Measurements from ENCODE around the gene B4GALT7. TPM values are rescaled to one million over a fixed set of nuclear protein-coding genes. Genes with fewer than 3 reads are reported as not detected.

Gene B4GALT7
- total RNA-seq, 2 experiments from 2014 or later: 24.9 to 38.5 TPM

- ChIA-PET CTCF (ENCODE audit: unreplicated experiment) (interaction anchor here (0.6 to 1.0 kb wide), 2 partner anchors 51 to 244 kb away, joined by 3 to 4 read pairs; no protein-coding TSS in a partner anchor), POLR2A (no interaction called here)
These were observed 46.1 kb upstream of the B4GALT7 start for GRCh38 chr5:177553671-177554429.

GRCh38 chr5:177554474-177555111, 45.3 kb upstream of the B4GALT7 start, which contains the start of gene FAM193B:
Gene FAM193B (minus strand): TSS chr5:177554563. CDS start chr5:177554458, 105 bp downstream.
- intact Hi-C loops (cut with micrococcal nuclease; ENCODE audit: unreplicated experiment): loop anchor here (2.0 kb wide), 2 partner anchors 46 kb away; partner anchors contain the start of genes B4GALT7 and DOK3
- no peaks in the 10 kb centered on the region for H4K20me1 ChIP-seq (ENCODE audit: insufficient read depth, low read length)
- peaks cover 33% of the 10 kb centered on the region for H3K36me3 ChIP-seq (ENCODE audit: insufficient read depth, low read length)
- TF ChIP-seq CTCF (conservative IDR thresholded peaks at IDR 0.05; ENCODE audit: low read length): peak; percentile 48
- TF ChIP-seq EZH2phosphoT487 (IDR thresholded peaks at IDR 0.05; ENCODE audit: borderline replicate concordance, low read depth, low read length): no peak
- peak within 1 kb of the TSS; percentile 25 for H3K27ac ChIP-seq (ENCODE audit: low read depth, low read length, poor library complexity, severe bottlenecking)
- no peaks in the 10 kb centered on the region for H3K9me2 ChIP-seq (ENCODE audit: insufficient read depth, low read length)
- no peaks in the 10 kb centered on the region for H3K9me3 ChIP-seq (ENCODE audit: low read length)
- POLR2A ChIA-PET: interaction anchor here (0.9 kb wide), 1 partner anchor 39 kb away, joined by 3 read pairs; no protein-coding TSS in a partner anchor
- peak within 1 kb of the TSS; percentile 99 for H2AFZ ChIP-seq (ENCODE audit: low read length)
- BruUV-seq (replicated peaks): no TSS peak
- peak within 1 kb of the TSS; percentile 82 for H3K4me2 ChIP-seq (ENCODE audit: low read length)
- peaks cover 15% of the 10 kb centered on the region for H3K4me1 ChIP-seq (ENCODE audit: insufficient read depth, low read length, poor library complexity, severe bottlenecking)
- CTCF ChIA-PET (ENCODE audit: unreplicated experiment): no interaction called here
- peaks cover 24% of the 10 kb centered on the region for H3K79me2 ChIP-seq (ENCODE audit: insufficient read depth, low read depth, low read length)
- peak within 1 kb of the TSS; percentile 92 for H3K4me3 ChIP-seq (ENCODE audit: low read depth, low read length, poor library complexity, severe bottlenecking)
- peak; percentile 92 for DNase-seq (ENCODE audit: low spot score)

More at GRCh38 chr5:177553671-177554429, 46.1 kb upstream of the B4GALT7 start:
- H4K20me1 ChIP-seq (ENCODE audit: insufficient read depth, low read length): no peaks in the 10 kb centered on the region
- H3K4me3 ChIP-seq (ENCODE audit: low read depth, low read length, poor library complexity, severe bottlenecking): peak overlapping the region; percentile 92
- peak; percentile 37 for DNase-seq (ENCODE audit: low spot score)
- no peak for TF ChIP-seq CTCF (conservative IDR thresholded peaks at IDR 0.05; ENCODE audit: low read length)
- no peak for TF ChIP-seq EZH2phosphoT487 (IDR thresholded peaks at IDR 0.05; ENCODE audit: borderline replicate concordance, low read depth, low read length)
- peak overlapping the region; percentile 82 for H3K4me2 ChIP-seq (ENCODE audit: low read length)
- H3K9me2 ChIP-seq (ENCODE audit: insufficient read depth, low read length): no peaks in the 10 kb centered on the region
- H3K27ac ChIP-seq (ENCODE audit: low read depth, low read length, poor library complexity, severe bottlenecking): peak overlapping the region; percentile 25
- H3K36me3 ChIP-seq (ENCODE audit: insufficient read depth, low read length): peaks cover 35% of the 10 kb centered on the region
- BruUV-seq (replicated peaks): no TSS peak
- peaks cover 15% of the 10 kb centered on the region for H3K4me1 ChIP-seq (ENCODE audit: insufficient read depth, low read length, poor library complexity, severe bottlenecking)
- no peaks in the 10 kb centered on the region for H3K9me3 ChIP-seq (ENCODE audit: low read length)
- intact Hi-C loops (cut with micrococcal nuclease; ENCODE audit: unreplicated experiment): loop anchor here (2.0 kb wide), 2 partner anchors 45 to 47 kb away; partner anchors contain the start of genes B4GALT7 and DOK3
- H3K79me2 ChIP-seq (ENCODE audit: insufficient read depth, low read depth, low read length): peaks cover 24% of the 10 kb centered on the region
- no peak overlapping the region for H2AFZ ChIP-seq (ENCODE audit: low read length)
